HG02981 (cell line): ENCODE data around the gene ACBD6.

ENCODE experiments used
- ATAC-seq: cut with Tn5 transposase; IDR thresholded peaks from one replicate; pipeline ENCODE4 v1.9.1; 2021; ENCODE audit warnings: mild to moderate bottlenecking, moderate library complexity; ENCODE audit not compliant: unreplicated experiment

Gene ACBD6

GRCh38 chr1:180301135-180301742, 201.1 kb downstream of the ACBD6 start:
- ATAC-seq, result no peak

- ATAC-seq, result no peak
These were observed 202.7 kb downstream of the ACBD6 start for GRCh38 chr1:180299479-180300221.

GRCh38 chr1:180295999-180296398, 206.4 kb downstream of the ACBD6 start:
- no peak for ATAC-seq

GRCh38 chr1:180294711-180295110, 207.7 kb downstream of the ACBD6 start:
- ATAC-seq, result no peak

- no peak for ATAC-seq
These were observed 211.4 kb downstream of the ACBD6 start for GRCh38 chr1:180291004-180291403.

GRCh38 chr1:180290265-180291001, 211.9 kb downstream of the ACBD6 start:
- no peak for ATAC-seq

GRCh38 chr1:180288940-180289339, 213.4 kb downstream of the ACBD6 start:
- no peak for ATAC-seq

- ATAC-seq, result no peak
These were observed 214.2 kb downstream of the ACBD6 start for GRCh38 chr1:180287988-180288705.

GRCh38 chr1:180286417-180286816, 216.0 kb downstream of the ACBD6 start:
- no peak for ATAC-seq

GRCh38 chr1:180283098-180283497, 219.3 kb downstream of the ACBD6 start:
- no peak for ATAC-seq

GRCh38 chr1:180282401-180283044, 219.9 kb downstream of the ACBD6 start:
- no peak for ATAC-seq

GRCh38 chr1:180281490-180281889, 220.9 kb downstream of the ACBD6 start:
- ATAC-seq, result no peak

- ATAC-seq, result no peak
These were observed 221.8 kb downstream of the ACBD6 start for GRCh38 chr1:180280617-180281016.

GRCh38 chr1:180279651-180280050, 222.7 kb downstream of the ACBD6 start:
- no peak for ATAC-seq

- ATAC-seq, result no peak
These were observed 223.6 kb downstream of the ACBD6 start for GRCh38 chr1:180278596-180279395.

- no peak for ATAC-seq
These were observed 224.2 kb downstream of the ACBD6 start for GRCh38 chr1:180278194-180278515.

- no peak for ATAC-seq
These were observed 224.7 kb downstream of the ACBD6 start for GRCh38 chr1:180277476-180278193.

- no peak for ATAC-seq
These were observed 226.7 kb downstream of the ACBD6 start for GRCh38 chr1:180275726-180276125.

- no peak for ATAC-seq
These were observed 228.2 kb downstream of the ACBD6 start for GRCh38 chr1:180274221-180274620.
